Endothelial cell of umbilical vein (primary cell): Measurements from ENCODE around the gene CFAP61. TPM values are rescaled to one million over a fixed set of nuclear protein-coding genes. Genes with fewer than 3 reads are reported as not detected.

Source experiments
- BruUV-seq: library from RNA; stranded (reverse); fragments of 400-500 nt; replicated peaks from 2 replicates; lab custom pipeline; 2021; lab: Mats Ljungman, UMichigan
- CTCF ChIA-PET: fragments of 300-600, 350-600 bp; sonication (Branson Sonifier 250); formaldehyde crosslinking; loops from one replicate; lab custom pipeline; 2021; ENCODE audit warnings: antibody characterized with exemption, inconsistent platforms; lab: Charles Lee
- POLR2A ChIA-PET: fragments of 300-600, 350-600 bp; sonication (Branson Sonifier 250); formaldehyde crosslinking; loops from one replicate; lab custom pipeline; 2021; ENCODE audit warnings: antibody characterized with exemption, inconsistent platforms; lab: Charles Lee
- DNase-seq: peaks from one replicate; pipeline ENCODE4 v3.0.0-alpha.2; 2011; ENCODE audit warnings: low read depth, low spot score
- FAIRE-seq: peaks from 2 replicates; lab custom pipeline; 2011; peaks lifted over from hg19 to GRCh38; lab: Jason Lieb, UNC
- H2AFZ ChIP-seq: 2 replicates; pipeline ENCODE4 v1.6.0; 2012; ENCODE audit warnings: low read depth, low read length, control low read depth, inconsistent platforms
- H3K27ac ChIP-seq: 2 replicates; pipeline ENCODE4 v1.5.1; 2011; ENCODE audit warnings: low read depth, mild to moderate bottlenecking, control low read depth, low read length, moderate library complexity; ENCODE audit not compliant: insufficient read depth
- H3K27me3 ChIP-seq, 2 experiments: 2 replicates each; pipeline versions ENCODE4 v1.6.0 to v1.6.1; 2011; ENCODE audit warnings: low read length in 2 of 2, mixed read lengths in 1 of 2; ENCODE audit not compliant: control insufficient read depth in 2 of 2, insufficient read depth in 2 of 2
- H3K36me3 ChIP-seq, 2 experiments: 2 replicates in 1 of 2; 3 replicates in 1 of 2; pipeline ENCODE4 v1.5.1; 2011; ENCODE audit warnings: low read length in 2 of 2, mild to moderate bottlenecking in 1 of 2, moderate library complexity in 1 of 2; ENCODE audit not compliant: control insufficient read depth in 2 of 2, insufficient read depth in 2 of 2; ENCODE audit errors: extremely low read depth in 1 of 2
- H3K4me1 ChIP-seq: 3 replicates; pipeline ENCODE4 v1.5.1; 2011; ENCODE audit warnings: mild to moderate bottlenecking, low read length; ENCODE audit not compliant: control insufficient read depth, insufficient read depth; ENCODE audit errors: extremely low read depth
- H3K4me2 ChIP-seq: 2 replicates; pipeline ENCODE4 v1.6.1; 2011; ENCODE audit warnings: low read length, control low read depth, mixed read lengths; ENCODE audit not compliant: insufficient read depth
- H3K4me3 ChIP-seq, 3 experiments: fragments of 200-600 bp in 1 of 3; sonication (generic), shearing (Covaris generic) in 1 of 3; replicated peaks in 1 of 3; 2 replicates each; pipeline ENCODE4 v1.5.1; 2011 to 2016; ENCODE audit warnings: control low read depth in 3 of 3, low read length in 3 of 3, mild to moderate bottlenecking in 2 of 3, inconsistent platforms in 1 of 3, low read depth in 1 of 3, moderate library complexity in 1 of 3; ENCODE audit not compliant: insufficient read depth in 1 of 3
- H3K79me2 ChIP-seq: 2 replicates; pipeline ENCODE4 v1.6.0; 2012; ENCODE audit warnings: low read length, inconsistent platforms; ENCODE audit not compliant: control insufficient read depth, insufficient read depth
- H3K9ac ChIP-seq: replicated peaks from 2 replicates; pipeline ENCODE3; 2011; ENCODE audit warnings: low read length, control low read depth; ENCODE audit not compliant: insufficient read depth; ENCODE audit errors: extremely low read depth
- H3K9me1 ChIP-seq: replicated peaks from 3 replicates; pipeline ENCODE4 v1.6.0; 2011; ENCODE audit warnings: mild to moderate bottlenecking, low read length; ENCODE audit not compliant: control insufficient read depth, insufficient read depth; ENCODE audit errors: extremely low read depth
- H3K9me3 ChIP-seq: replicated peaks from 2 replicates; pipeline ENCODE4 v1.5.1; 2012; ENCODE audit warnings: low read length, inconsistent platforms; ENCODE audit not compliant: control insufficient read depth, insufficient read depth
- H4K20me1 ChIP-seq: replicated peaks from 2 replicates; pipeline ENCODE3; 2011; ENCODE audit warnings: mild to moderate bottlenecking, low read length; ENCODE audit not compliant: control insufficient read depth, insufficient read depth; ENCODE audit errors: extremely low read depth
- CTCF ChIP-seq, 2 donors: IDR thresholded peaks; 1 replicate in 1 of 2; 2 replicates in 1 of 2; pipeline ENCODE4 v1.5.1; 2011; ENCODE audit warnings: low read length in 2 of 2, mild to moderate bottlenecking in 2 of 2, moderate library complexity in 2 of 2, control low read depth in 1 of 2, inconsistent platforms in 1 of 2, low read depth in 1 of 2; ENCODE audit not compliant: insufficient read depth in 1 of 2; ENCODE audit errors: extremely low read depth in 1 of 2
- EZH2 ChIP-seq: IDR thresholded peaks from 2 replicates; pipeline ENCODE4 v1.6.1; 2012; ENCODE audit warnings: borderline replicate concordance, low read depth, mild to moderate bottlenecking, moderate library complexity, low read length, inconsistent platforms; ENCODE audit not compliant: severe bottlenecking
- FOS ChIP-seq: IDR thresholded peaks from 2 replicates; pipeline ENCODE4 v1.6.1; 2011; ENCODE audit warnings: mild to moderate bottlenecking, low read length, moderate library complexity, borderline replicate concordance; ENCODE audit not compliant: insufficient read depth
- GATA2 ChIP-seq: IDR thresholded peaks from 2 replicates; pipeline ENCODE4 v1.7.0; 2011; ENCODE audit warnings: low read depth, mild to moderate bottlenecking, moderate library complexity, mixed read lengths, low read length; ENCODE audit not compliant: insufficient read length, insufficient read depth
- JUN ChIP-seq: IDR thresholded peaks from 2 replicates; pipeline ENCODE4 v1.6.1; 2011; ENCODE audit warnings: borderline replicate concordance, low read depth; ENCODE audit not compliant: insufficient read length, insufficient read depth
- MAX ChIP-seq: IDR thresholded peaks from 2 replicates; pipeline ENCODE4 v1.6.1; 2011; ENCODE audit not compliant: insufficient read depth, insufficient read length
- MYC ChIP-seq: IDR thresholded peaks from one replicate; pipeline ENCODE4 v1.6.1; 2011; ENCODE audit warnings: mild to moderate bottlenecking, low read depth, low read length
- POLR2A ChIP-seq: IDR thresholded peaks from 2 replicates; pipeline ENCODE4 v1.6.1; 2012; ENCODE audit warnings: low read depth, mild to moderate bottlenecking, control low read depth, low read length
- POLR2AphosphoS5 ChIP-seq: IDR thresholded peaks from 2 replicates; pipeline ENCODE4 v1.6.1; 2012; ENCODE audit warnings: low read depth, mild to moderate bottlenecking, control low read depth, low read length, moderate library complexity; ENCODE audit not compliant: insufficient read depth
- dilution Hi-C: fragments of 300-500 bp; cut with MboI; formaldehyde crosslinking; loops from one replicate; pipeline ENCODE4 v1.15.0; 2019; ENCODE audit warnings: low sequenced_read_pairs; ENCODE audit not compliant: extremely low pct_ligation_motif_present
- intact Hi-C: fragments of 100-400 bp; cut with micrococcal nuclease; formaldehyde crosslinking; loops from one replicate; pipeline ENCODE4 v1.10.0; 2022
- polyA plus RNA-seq, 4 experiments: library from polyadenylated mRNA; depleted of rRNA in 3 of 4; stranded (reverse) in 3 of 4; unstranded in 1 of 4; fragments of >200 nt; gene quantifications; 2 replicates each; pipeline versions ENCODE4 v1.2.1 to v1.2.3, GENCODE V29; 2011 to 2012; ENCODE audit warnings: missing spikeins in 1 of 4
- total RNA-seq: library from RNA; stranded (reverse); gene quantifications from 2 replicates; pipeline ENCODE4 v1.2.3, GENCODE V29; 2021

The CFAP61 gene
- total and polyA plus RNA-seq, 2 donors (not counting 3 experiments of a cell fraction or from before 2014, with no cell fraction given), result not detected

- TF ChIP-seq MAX (no peak), GATA2 (no peak), FOS (no peak), CTCF (IDR thresholded peaks at IDR 0.05; ENCODE audit: extremely low read depth in 1 of 2, insufficient read depth in 1 of 2, low read depth in 1 of 2, low read length in 2 of 2) (no peak), POLR2A (no peak), MYC (no peak), JUN (no peak), POLR2AphosphoS5 (no peak), EZH2 (no peak)
- Histone ChIP-seq H3K9me1 (no peaks in the 10 kb centered on the region), H3K9ac (peak overlapping the region; percentile 81), H3K79me2 (peaks cover 60% of the 10 kb centered on the region), H3K4me1 (peaks cover 13% of the 10 kb centered on the region), H4K20me1 (peaks cover 2% of the 10 kb centered on the region), H3K27ac (no peak overlapping the region), H3K27me3 (no peaks in the 10 kb centered on the region), H2AFZ (no peak overlapping the region), H3K4me2 (peak overlapping the region; percentile 66), H3K36me3 (peaks cover 0 to 5% of the 10 kb centered on the region in 2 experiments), H3K4me3 (peak overlapping the region in 2 of 3 experiments; percentile 57 to 60), H3K9me3 (no peaks in the 10 kb centered on the region)
- CTCF ChIA-PET, result no interaction called here
- no TSS peak for BruUV-seq
- DNase-seq, result no peak
- intact Hi-C loops, result no loop called here
- dilution Hi-C loops, result no loop called here
- POLR2A ChIA-PET, result no interaction called here
- no peak for FAIRE-seq
Measured at GRCh38 chr20:20018366-20018765, 34.0 kb upstream of the CFAP61 start.
